ENCODE results near the gene OGFR. TPM values are rescaled to one million over a fixed set of nuclear protein-coding genes. Genes with fewer than 3 reads are reported as not detected.

OGFR gene
- total and polyA plus RNA-seq, 2 donors (not counting 1 experiment from before 2014, with no cell fraction given) = 71.7 to 102 TPM

DNA sequence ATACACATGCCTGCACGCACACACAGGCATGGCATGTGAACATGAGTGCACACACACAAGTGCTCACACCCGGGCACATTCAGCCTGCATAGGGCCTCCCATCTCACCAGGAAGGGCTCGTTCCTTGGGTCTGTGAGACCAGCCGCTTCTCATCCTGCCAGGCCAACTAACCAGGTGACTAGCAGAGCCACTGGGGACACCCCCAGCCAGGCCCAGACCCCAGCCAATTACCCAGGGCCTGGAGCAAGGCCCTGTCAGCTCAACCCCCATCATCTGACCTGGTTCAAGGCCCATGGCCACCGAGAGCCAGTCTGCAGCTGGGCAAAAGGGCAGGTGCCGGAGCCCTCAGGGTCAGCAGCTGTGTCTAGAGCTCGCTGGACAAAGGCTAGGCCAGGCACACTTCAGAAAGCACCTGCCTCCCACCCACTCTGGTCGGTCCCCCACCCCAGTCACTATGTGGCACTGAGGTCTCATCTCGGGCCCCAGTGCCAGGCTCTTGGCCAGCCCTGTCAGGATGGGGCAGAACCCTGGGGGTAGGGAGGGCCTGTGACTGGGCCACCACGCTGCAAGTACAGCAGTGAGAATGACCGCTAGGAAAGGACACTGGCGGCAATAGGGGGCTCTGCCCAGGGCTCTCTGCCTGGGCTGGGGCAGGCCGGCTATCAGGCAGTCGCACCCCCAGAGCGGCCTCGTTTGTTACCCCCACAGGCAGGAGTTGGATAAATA lies 35.1 kb upstream of the OGFR start:
- no peak overlapping the region for H3K27ac ChIP-seq (ENCODE audit: low read length in 2 of 2)
- no peak overlapping the region for H3K4me3 ChIP-seq (ENCODE audit: control extremely low read depth in 1 of 5, extremely low read depth in 1 of 5, insufficient read depth in 1 of 5, low read depth in 2 of 5, low read length in 4 of 5)
- H2AFZ ChIP-seq (ENCODE audit: insufficient read depth, low read depth, low read length, poor library complexity, severe bottlenecking) = no peak overlapping the region
- no peaks in the 10 kb centered on the region for H3K36me3 ChIP-seq (replicated peaks in 1 of 2; ENCODE audit: control extremely low read depth in 1 of 2, control insufficient read depth in 1 of 2, extremely low read depth in 1 of 2, insufficient read depth in 2 of 2, low read length in 1 of 2)
- Mint-ChIP-seq H3K9me3 (ENCODE audit: insufficient read depth) (no peaks in the 10 kb centered on the region), H3K4me1 (peaks cover 2% of the 10 kb centered on the region), H3K27me3 (peaks cover 6% of the 10 kb centered on the region), H3K4me3 (no peak overlapping the region), H3K27ac (no peak overlapping the region)
- no peak overlapping the region for H3K4me2 ChIP-seq (replicated peaks; ENCODE audit: low read depth, low read length, poor library complexity, severe bottlenecking)
- 93% methylated on average over 12 of the region's 16 CpGs for WGBS (ENCODE audit: insufficient coverage)
- no peak overlapping the region for H3K9ac ChIP-seq (ENCODE audit: low read length)
- no peaks in the 10 kb centered on the region for H3K27me3 ChIP-seq (replicated peaks in 1 of 4; ENCODE audit: control extremely low read depth in 1 of 4, control insufficient read depth in 3 of 4, insufficient read depth in 4 of 4, low read length in 3 of 4)
- H4K20me1 ChIP-seq (ENCODE audit: control insufficient read depth, insufficient read depth, low read length, poor library complexity, severe bottlenecking) = no peaks in the 10 kb centered on the region
- no peaks in the 10 kb centered on the region for H3K79me2 ChIP-seq (ENCODE audit: control insufficient read depth, insufficient read depth, low read length)
- peaks cover 0 to 2% (median 0%) of the 10 kb centered on the region in 3 donors for H3K9me3 ChIP-seq (ENCODE audit: control extremely low read depth in 1 of 3, control insufficient read depth in 2 of 3, insufficient read depth in 1 of 3, low read length in 2 of 3)
- DNase-seq (no peak), ATAC-seq (ENCODE audit: low read depth) (no peak)
- intact Hi-C loops (cut with micrococcal nuclease) = no loop called here
- CTCF ChIA-PET = no interaction called here
- POLR2A ChIA-PET = no interaction called here
- no peaks in the 10 kb centered on the region for H3K4me1 ChIP-seq (ENCODE audit: control insufficient read depth in 2 of 2, insufficient read depth in 2 of 2, low read length in 2 of 2)
- TF ChIP-seq, protein P1, sequence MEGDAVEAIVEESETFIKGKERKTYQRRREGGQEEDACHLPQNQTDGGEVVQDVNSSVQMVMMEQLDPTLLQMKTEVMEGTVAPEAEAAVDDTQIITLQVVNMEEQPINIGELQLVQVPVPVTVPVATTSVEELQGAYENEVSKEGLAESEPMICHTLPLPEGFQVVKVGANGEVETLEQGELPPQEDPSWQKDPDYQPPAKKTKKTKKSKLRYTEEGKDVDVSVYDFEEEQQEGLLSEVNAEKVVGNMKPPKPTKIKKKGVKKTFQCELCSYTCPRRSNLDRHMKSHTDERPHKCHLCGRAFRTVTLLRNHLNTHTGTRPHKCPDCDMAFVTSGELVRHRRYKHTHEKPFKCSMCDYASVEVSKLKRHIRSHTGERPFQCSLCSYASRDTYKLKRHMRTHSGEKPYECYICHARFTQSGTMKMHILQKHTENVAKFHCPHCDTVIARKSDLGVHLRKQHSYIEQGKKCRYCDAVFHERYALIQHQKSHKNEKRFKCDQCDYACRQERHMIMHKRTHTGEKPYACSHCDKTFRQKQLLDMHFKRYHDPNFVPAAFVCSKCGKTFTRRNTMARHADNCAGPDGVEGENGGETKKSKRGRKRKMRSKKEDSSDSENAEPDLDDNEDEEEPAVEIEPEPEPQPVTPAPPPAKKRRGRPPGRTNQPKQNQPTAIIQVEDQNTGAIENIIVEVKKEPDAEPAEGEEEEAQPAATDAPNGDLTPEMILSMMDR (IDR thresholded peaks at IDR 0.05) = no peak
- no peak for TF ChIP-seq EZH2 (IDR thresholded peaks at IDR 0.05; ENCODE audit: borderline replicate concordance, insufficient read depth, low read depth, low read length, poor library complexity, severe bottlenecking)

DNA sequence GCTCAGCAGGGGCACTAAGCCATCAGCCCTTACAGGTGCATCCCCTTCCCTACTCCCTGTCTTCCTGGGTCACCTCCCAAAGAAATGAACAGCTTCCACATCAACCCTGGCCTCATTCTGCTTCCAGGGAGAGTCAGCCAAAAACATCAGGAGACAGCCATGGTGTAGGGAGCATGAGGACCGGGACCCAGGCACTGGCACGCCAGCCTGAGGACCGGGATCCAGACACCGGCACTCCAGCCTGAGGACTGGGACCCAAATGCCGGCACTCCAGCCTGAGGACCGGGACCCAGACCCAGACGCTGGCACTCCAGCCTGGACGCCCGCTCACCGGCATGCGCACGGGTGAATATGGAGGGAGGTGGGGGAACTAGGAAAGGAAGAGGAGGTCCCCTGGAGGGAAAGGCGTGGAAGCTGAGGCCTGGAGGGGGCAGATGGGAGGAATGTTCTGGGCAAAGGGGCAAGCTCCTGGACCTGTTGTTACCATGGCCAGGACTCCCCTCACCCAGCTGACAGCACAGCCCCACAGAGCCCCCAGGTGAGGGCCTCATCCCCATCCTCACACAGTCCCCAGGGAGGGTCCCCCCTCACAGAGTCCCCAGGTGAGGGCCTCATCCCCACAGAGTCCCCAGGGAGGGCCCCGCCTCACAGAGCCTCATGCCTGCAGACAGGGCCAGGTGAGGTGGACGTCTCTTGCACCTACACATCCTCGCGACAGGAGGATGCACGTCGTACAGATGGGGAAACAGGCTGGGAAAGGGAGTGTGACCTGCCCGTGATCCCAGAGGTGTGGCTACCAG lies 34.3 kb upstream of the OGFR start:
- 91% methylated on average over 17 of the region's 20 CpGs for WGBS (ENCODE audit: insufficient coverage)
- peaks cover 6% of the 10 kb centered on the region for H3K27me3 Mint-ChIP-seq
- intact Hi-C loops (cut with micrococcal nuclease) = no loop called here
- Histone ChIP-seq H3K4me3 (ENCODE audit: control extremely low read depth in 1 of 5, extremely low read depth in 1 of 5, insufficient read depth in 1 of 5, low read depth in 2 of 5, low read length in 4 of 5) (no peak overlapping the region), H4K20me1 (ENCODE audit: control insufficient read depth, insufficient read depth, low read length, poor library complexity, severe bottlenecking) (no peaks in the 10 kb centered on the region), H3K4me2 (replicated peaks; ENCODE audit: low read depth, low read length, poor library complexity, severe bottlenecking) (no peak overlapping the region), H3K27me3 (replicated peaks in 1 of 4; ENCODE audit: control extremely low read depth in 1 of 4, control insufficient read depth in 3 of 4, insufficient read depth in 4 of 4, low read length in 3 of 4) (no peaks in the 10 kb centered on the region), H3K79me2 (ENCODE audit: control insufficient read depth, insufficient read depth, low read length) (no peaks in the 10 kb centered on the region), H3K4me1 (ENCODE audit: control insufficient read depth in 2 of 2, insufficient read depth in 2 of 2, low read length in 2 of 2) (peaks cover 0 to 6% of the 10 kb centered on the region in 2 donors), H2AFZ (ENCODE audit: insufficient read depth, low read depth, low read length, poor library complexity, severe bottlenecking) (no peak overlapping the region), H3K9me3 (ENCODE audit: control extremely low read depth in 1 of 3, control insufficient read depth in 2 of 3, insufficient read depth in 1 of 3, low read length in 2 of 3) (peaks cover 0 to 2% (median 0%) of the 10 kb centered on the region in 3 donors), H3K9ac (ENCODE audit: low read length) (no peak overlapping the region), H3K27ac (ENCODE audit: low read length in 2 of 2) (no peak overlapping the region), H3K36me3 (replicated peaks in 1 of 2; ENCODE audit: control extremely low read depth in 1 of 2, control insufficient read depth in 1 of 2, extremely low read depth in 1 of 2, insufficient read depth in 2 of 2, low read length in 1 of 2) (no peaks in the 10 kb centered on the region)
- ChIA-PET POLR2A (no interaction called here), CTCF (no interaction called here)
- ATAC-seq (ENCODE audit: low read depth) = no peak
- no peak for DNase-seq
- no peak overlapping the region for H3K27ac Mint-ChIP-seq
- no peaks in the 10 kb centered on the region for H3K9me3 Mint-ChIP-seq (ENCODE audit: insufficient read depth)
- peaks cover 5% of the 10 kb centered on the region for H3K4me1 Mint-ChIP-seq
- H3K4me3 Mint-ChIP-seq = no peak overlapping the region
- TF ChIP-seq, protein P1 (IDR thresholded peaks at IDR 0.05) = no peak
- TF ChIP-seq EZH2 (IDR thresholded peaks at IDR 0.05; ENCODE audit: borderline replicate concordance, insufficient read depth, low read depth, low read length, poor library complexity, severe bottlenecking) = no peak

Measured in B cell (primary cell).